VCaP (cell line): Measurements from ENCODE around the gene GRSF1.

ENCODE experiments used
- H3K27ac ChIP-seq: fragments of 450-650 bp; 2 replicates; pipeline ENCODE4 v1.5.1; 2017
- TF ChIP-seq, protein P1 (sequence below): fragments of 450-650 bp; conservative IDR thresholded peaks from 2 replicates; pipeline ENCODE4 v1.5.1; 2017; ENCODE audit warnings: mild to moderate bottlenecking, moderate library complexity

The GRSF1 gene

DNA sequence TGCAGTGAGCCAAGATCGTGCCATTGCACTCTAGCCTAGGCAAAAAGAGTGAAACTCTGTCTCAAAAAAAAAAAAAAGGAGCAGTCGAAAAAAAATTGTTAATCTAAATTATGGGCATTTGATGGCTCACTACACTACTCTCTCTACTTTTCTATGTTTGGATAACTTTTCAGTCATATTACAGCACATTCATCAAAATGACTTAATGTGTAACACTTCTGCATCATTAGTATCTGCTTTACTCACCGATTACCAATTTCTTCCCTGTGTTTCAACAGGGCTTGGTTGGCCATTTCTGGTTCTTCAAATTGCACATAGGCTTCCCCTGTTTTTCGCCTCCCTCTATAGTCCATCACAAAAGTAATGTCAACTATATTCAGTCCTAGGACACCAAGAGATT, 8.4 kb downstream of the GRSF1 start:
- no peak overlapping the region for H3K27ac ChIP-seq
- TF ChIP-seq, protein P1, sequence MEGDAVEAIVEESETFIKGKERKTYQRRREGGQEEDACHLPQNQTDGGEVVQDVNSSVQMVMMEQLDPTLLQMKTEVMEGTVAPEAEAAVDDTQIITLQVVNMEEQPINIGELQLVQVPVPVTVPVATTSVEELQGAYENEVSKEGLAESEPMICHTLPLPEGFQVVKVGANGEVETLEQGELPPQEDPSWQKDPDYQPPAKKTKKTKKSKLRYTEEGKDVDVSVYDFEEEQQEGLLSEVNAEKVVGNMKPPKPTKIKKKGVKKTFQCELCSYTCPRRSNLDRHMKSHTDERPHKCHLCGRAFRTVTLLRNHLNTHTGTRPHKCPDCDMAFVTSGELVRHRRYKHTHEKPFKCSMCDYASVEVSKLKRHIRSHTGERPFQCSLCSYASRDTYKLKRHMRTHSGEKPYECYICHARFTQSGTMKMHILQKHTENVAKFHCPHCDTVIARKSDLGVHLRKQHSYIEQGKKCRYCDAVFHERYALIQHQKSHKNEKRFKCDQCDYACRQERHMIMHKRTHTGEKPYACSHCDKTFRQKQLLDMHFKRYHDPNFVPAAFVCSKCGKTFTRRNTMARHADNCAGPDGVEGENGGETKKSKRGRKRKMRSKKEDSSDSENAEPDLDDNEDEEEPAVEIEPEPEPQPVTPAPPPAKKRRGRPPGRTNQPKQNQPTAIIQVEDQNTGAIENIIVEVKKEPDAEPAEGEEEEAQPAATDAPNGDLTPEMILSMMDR: no peak

DNA sequence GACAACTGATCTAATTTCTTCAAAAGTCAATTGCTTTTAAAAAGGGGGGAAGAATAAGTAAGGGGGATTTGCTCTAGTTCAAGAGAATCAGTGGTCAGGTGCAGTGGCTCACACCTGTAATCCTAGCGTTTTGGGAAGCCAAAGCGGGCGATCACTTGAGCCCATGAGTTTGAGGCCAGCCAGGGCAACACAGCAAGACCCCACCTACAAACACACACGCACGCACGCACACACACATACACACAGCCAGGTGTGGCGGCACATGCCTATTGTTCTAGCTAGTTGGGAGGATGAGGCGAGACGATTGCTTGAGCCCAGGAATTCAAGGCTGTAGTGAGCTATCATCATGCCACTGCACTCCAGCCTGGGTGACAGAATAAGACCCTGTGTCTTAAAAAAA, 9.6 kb downstream of the GRSF1 start:
- TF ChIP-seq, protein P1: no peak
- no peak overlapping the region for H3K27ac ChIP-seq

- TF ChIP-seq, protein P1: no peak
- H3K27ac ChIP-seq: no peak overlapping the region
Observed at GRCh38 chr4:70829492-70829891, 10.2 kb downstream of the GRSF1 start.

DNA sequence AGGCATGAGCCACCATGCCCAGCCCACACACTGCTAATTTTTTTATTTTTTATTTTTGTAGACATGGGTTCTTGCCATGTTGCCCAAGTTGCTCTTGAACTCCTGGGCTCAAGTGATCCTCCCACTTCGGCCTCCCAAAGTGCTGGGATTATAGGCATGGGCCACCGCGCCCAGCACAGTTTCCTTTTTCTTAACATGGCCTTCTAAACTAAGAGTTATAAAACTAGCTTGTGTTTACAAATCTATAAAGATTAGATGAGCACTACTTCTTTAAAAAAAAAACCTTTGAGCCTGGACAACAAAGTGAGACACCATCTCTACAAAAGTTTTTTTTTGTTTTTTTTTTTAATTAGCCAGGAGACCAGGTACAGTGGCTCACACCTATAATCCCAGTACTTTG, 10.7 kb downstream of the GRSF1 start:
- TF ChIP-seq, protein P1: no peak
- no peak overlapping the region for H3K27ac ChIP-seq

DNA sequence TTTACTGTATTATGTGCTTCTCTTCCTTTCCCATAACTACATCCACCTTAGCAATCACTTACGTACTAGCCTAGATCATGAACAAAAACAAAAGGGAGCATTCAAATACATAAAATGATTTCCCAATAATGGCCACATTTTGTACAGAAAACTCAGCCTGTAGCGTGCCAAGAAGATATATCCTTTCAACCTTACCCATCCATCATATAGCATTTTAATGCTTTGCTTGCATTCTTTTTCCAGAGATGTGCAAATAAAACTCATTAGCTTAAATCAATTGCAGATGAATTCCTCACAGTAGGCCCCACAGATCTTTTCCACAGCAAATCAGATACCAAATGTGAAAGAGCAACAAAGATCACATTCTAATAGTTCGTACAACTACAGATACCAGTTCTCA, 20.8 kb downstream of the GRSF1 start:
- no peak overlapping the region for H3K27ac ChIP-seq
- TF ChIP-seq, protein P1: no peak

DNA sequence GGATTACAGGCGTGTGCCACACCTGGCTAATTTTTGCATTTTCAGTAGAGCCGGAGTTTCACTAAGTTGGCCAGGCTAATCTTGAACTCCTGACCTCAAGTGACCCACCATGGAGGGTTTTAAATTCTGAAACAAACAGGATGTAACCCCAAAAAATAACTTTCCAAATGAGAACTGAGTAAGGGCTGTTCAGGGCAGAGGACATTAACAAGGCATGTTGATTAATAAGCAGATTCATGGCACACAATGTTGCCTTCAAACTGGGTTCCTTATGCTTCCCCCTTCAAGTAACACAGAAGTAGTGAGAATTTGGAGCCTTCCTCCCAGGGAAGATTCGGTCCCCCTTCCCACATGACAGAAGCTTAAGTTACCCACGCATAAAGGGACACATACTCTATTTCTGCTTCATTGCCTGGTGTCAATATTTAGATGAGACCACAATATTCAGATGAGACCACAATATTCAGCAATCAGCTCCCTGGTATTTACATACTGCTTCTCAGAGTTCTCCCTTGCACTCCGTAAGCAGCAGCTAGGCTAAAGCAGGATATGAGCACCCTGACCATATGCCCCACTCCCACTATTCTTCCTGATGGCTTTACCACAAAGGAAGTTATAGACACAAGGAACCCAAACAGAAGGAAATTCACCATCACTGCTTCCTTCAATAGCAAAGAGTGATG, 21.4 kb downstream of the GRSF1 start:
- H3K27ac ChIP-seq: no peak overlapping the region
- TF ChIP-seq, protein P1: no peak

GRCh38 chr4:70816894-70817293, 22.8 kb downstream of the GRSF1 start:
- H3K27ac ChIP-seq: no peak overlapping the region
- TF ChIP-seq, protein P1: no peak
